ENCODE measurements around the gene AMFR.
"Not testable (repeated sequence)": the region's sequence is repeated elsewhere in the genome, so short reads cannot be mapped to it uniquely, and the experiment has no call there.

AMFR gene

GRCh38 chr16:56387396-56387795, 37.9 kb downstream of the AMFR start:
- DNase-seq, result no peak

GRCh38 chr16:56384074-56384721, 41.1 kb downstream of the AMFR start:
- no peak for DNase-seq

DNA sequence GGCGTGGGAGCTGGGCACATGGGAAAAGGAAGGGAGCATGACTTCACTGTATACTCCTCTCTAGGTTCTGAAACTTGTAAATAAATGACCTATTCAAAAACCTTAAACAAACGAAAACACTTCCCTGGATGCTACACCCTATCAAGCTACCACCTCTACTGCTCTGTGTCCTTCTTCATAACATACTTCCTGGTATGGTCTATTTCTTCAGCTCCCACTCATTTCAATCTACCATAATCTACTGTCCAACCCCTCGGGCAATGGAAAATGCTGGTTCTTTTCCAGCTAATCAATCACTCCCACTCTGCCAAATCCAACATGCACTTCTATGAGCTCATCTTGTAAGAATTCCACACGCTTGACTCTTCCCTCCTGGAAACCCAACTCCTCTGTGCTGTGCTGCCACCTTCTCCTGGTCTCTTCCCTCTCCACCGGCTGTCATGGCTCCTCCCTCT, 42.4 kb downstream of the AMFR start:
- no peak for DNase-seq

- DNase-seq, result no peak
Observed at GRCh38 chr16:56382459-56382858, 42.9 kb downstream of the AMFR start.

GRCh38 chr16:56380778-56381485, 44.4 kb downstream of the AMFR start:
- not testable (repeated sequence) for DNase-seq

GRCh38 chr16:56379044-56379443, 46.3 kb downstream of the AMFR start:
- DNase-seq, result not testable (repeated sequence)

GRCh38 chr16:56375792-56376191, 49.6 kb downstream of the AMFR start:
- not testable (repeated sequence) for DNase-seq

GRCh38 chr16:56373003-56373402, 52.3 kb downstream of the AMFR start:
- DNase-seq, result no peak

DNA sequence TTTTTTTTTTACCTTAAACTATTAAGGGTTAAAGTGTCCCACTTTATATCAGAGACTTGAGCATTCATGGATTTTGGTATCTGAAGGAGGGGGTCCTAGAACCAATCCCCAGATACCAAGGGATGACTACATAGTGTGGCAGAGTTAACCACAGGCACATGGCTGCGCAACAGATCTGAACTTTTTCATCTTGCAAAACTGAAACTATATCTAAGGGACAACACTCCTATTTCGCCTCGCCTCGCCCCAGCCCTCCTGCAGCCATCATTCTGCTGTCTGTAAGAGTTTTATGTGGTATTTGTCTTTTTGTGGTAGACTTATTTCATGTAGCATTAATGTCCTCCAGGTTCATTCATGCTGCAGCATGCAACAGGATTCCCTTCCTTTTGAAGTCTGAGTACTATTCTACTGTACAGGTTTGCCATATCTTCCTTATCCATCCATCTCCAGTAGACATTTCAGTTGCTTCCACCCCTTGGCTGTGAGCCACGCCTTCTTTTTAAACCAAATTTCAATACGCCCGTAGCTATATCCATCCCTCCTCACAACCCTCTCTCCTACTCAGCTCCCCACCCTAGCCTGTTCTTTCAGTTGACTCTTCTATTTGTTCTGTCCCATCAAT, 53.2 kb downstream of the AMFR start:
- DNase-seq, result peak; percentile 11

- no peak for DNase-seq
Observed at GRCh38 chr16:56371660-56371937, 53.7 kb downstream of the AMFR start.

DNA sequence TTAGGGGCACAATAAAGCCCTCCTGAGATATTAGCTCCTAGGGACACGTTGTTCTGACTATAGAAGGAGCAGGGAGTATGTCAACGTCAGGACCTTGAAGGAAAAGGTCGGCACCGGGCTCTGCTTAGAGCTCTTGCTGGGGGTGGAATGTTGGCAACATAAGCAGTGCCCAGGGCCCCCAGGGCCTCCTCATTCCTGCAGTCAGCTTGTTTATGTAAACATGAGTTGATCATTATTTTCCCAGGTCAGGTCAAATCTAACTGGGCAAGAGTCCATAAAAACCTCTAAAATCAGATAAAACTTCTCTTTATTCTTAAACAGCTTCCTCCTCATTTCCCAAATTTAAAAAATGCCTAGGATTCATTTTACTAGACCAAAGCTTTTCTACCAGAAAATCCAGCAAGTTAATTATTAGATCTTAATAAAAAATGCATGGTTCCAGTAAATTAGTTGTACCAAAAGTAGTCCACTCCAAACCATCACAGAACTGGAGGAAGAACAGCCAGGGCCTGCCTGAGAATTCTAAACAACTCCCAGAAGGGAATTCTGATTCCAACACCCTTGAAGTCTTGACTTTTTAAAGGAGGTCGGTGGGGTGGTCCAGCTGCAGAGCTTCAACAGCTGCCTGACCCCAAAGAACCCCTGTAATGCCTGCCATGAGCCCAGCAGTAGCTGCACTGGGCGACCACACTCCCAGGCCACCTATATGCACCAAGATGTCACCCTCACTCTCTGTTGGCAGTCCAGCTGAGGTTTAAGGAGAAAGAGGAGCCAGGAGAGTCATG, 54.3 kb downstream of the AMFR start:
- no peak for DNase-seq

DNA sequence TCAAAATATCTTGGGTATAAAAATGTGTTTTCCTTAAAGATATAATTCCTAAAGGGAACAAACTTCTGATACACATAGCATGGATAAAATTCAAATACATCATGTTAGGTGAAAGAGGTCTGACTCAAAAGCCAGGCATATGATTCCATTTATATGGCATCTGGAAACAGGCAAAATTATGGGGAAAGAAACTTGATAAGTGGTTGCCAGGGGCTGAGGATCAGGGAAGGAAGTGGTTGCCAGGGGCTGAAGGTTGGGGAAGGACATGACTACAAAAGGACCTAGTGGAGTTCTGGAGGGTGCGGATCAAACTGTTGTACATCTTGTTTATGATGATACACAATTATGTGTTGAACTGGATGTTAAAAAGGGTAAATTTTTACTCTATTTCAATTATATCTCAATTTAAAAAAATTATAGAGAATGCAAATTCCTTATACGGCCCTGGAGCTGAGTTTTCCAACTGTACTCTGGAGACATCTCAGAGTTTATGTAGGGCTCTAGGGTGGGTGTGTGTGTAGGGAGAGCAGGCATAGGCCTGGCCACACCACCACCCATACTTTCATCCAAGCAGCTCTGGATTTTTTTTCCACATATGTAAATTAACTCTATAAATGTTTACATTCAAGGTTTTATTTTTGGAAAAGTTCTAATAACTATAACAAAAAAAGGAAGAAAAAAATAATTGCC, 55.0 kb downstream of the AMFR start:
- no peak for DNase-seq

- no peak for DNase-seq
Observed at GRCh38 chr16:56369202-56369601, 56.1 kb downstream of the AMFR start.

DNA sequence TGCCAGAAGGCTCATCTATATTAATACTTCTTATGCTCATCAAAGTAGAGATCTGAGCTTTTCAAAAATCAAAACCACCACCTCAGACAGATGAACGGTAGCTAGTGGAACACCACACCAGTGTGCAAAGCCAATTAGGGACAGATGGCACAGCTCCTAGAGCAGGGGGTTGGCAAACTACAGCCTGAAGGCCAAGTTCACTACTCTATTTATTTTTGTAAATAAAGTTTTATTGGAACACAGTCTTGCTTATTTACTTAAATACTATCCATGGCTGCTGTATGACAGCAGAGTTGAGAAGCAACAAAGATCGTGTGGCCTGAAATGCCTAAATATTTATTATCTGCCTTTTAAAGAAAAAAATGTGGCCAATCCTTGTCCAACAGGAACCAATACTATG, 56.8 kb downstream of the AMFR start:
- DNase-seq, result no peak

DNA sequence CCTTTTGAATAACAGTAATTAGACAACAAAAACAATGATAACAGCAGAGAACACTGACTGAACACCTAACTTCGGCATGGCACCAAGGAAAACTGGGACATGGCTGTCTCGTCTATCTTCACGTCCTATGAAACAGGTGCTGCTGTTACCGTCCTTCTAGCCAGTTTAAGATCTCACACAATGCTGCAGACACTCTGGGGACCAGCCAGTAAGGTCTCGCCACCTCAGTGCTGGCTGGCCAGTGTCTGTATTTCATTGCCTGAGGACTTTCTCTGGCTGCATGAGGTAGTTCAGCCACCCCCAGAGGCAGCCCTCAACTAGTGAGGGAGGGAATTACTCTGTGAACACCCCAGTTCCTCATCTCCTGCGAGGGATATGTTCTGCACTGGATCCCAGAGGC, 57.6 kb downstream of the AMFR start:
- DNase-seq, result no peak

DNA sequence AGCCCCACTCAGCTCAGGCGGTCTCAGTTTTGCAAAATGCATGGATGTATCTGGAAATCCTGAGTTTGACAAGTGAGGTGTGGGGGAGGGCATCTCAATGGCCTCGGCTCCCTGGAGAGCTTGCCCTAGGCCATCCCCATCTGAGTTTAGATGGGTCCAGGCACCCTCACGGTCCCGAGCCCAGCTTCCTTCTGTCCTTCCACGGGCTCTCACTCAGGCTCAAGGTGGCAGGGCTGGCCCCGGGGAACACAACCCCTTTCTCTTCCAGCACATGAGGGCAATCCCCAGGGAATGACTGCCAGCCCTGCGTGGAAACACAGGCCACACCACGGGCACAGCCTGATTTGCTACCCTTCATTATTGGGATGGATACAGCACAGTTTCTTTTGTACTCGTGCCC, 58.4 kb downstream of the AMFR start:
- no peak for DNase-seq

DNA sequence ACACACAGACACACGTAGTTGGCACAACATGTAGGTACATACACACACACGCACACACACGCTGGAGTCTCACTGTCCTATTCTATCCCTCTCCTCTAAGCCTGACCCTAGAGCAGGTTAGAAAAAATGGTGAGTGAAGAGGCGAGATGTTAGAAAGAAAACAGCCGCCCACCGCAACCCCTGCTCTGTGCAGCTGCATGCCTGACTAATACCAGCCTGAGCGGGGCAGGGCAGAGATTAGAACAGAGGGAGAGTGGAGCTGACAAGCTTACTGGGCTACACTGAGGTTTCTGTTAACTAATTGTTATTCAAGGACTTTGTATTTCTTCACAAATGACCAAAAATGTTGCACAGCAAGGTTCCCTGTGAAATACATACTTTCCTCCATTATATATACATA, 59.8 kb downstream of the AMFR start:
- no peak for DNase-seq

DNA sequence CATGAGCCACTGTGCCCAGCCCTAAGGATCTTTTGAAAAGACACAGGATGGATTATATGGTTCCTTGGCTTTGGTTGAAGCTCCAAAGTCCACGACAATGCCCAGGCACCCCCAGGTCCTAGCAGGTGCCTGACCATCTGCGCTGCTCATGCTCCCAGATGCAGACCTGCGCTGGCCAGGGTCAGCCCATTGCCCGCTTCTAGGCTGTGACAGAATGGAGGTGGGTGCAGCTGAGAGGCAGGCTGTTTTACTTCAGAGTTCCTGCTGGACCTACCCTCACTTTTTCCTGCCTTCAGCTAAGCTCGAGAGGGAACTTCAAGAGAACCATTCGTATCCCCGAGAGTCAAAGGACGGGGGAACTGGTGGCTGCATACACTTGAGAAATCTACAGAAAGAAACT, 60.5 kb downstream of the AMFR start:
- DNase-seq, result no peak

GRCh38 chr16:56363781-56364565, 61.4 kb downstream of the AMFR start:
- DNase-seq, result no peak

DNA sequence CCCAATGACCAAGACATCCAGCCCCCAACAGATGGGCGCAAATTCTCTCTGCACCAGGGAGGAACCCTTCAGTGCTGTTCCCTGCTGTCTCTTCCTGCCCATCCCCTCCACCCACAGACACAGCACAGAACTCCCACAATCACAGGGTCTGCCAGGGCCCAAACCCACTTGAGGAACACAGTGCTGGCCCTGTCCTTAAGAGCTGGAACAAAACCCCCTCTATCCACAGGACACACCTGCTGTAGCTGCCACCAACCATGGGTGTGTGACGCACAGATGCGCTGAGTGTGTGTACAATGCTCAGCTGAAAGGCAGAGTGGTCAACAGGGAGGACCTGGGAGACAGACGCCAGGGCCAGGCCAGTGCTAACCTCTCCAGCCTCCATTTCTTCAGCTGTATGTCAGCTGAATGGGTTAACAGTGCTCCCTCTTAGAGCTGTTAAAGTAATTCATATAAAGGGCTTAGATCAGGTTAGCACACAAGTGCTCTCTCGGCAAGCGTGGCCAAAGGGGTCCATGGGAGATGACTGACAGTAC, 62.1 kb downstream of the AMFR start:
- no peak for DNase-seq

DNA sequence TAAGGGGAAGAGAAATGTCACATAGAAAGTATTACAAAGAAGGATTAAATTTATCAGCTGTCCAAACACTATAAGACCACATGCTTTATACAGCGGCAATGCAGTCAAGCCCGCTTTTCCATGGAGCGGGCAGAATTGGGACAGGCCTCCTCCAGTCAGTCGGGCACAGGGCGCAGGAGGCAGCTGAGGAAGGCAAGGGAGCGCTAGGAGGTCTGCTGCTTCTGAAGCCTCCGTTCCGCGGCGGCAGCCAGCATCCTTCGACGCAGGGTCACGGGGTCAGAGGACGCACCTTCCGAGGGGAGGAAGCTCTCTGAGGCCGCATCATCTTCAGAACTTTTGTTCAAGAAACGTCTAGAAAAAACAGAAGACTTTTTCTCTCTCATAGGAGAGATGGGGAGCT, 62.6 kb downstream of the AMFR start:
- DNase-seq, result no peak

GRCh38 chr16:56362057-56362655, 63.2 kb downstream of the AMFR start:
- no peak for DNase-seq
